ENCODE results near the gene PIKFYVE. TPM values are rescaled to one million over a fixed set of nuclear protein-coding genes. Genes with fewer than 3 reads are reported as not detected.
A peak's percentile ranks its signal among the peaks of the same experiment; 100 is the strongest.

The PIKFYVE gene
- total and polyA plus RNA-seq, 10 of the 15 experiments (the other 5 are each of a cell fraction or from before 2014, with no cell fraction given) = 5.2 to 41.7 (median 19.6) TPM

- peak overlapping the region; percentile 3; the same call in 1 of the 2 replicates for H3K9ac ChIP-seq (ENCODE audit: control insufficient read depth, insufficient read depth, low read length)
- SMC1A ChIA-PET (ENCODE audit: uncharacterized antibody, unreplicated experiment) = interaction anchor here (0.7 to 6.7 kb wide), 13 partner anchors 11 to 1081 kb away, joined by 3 to 37 read pairs (median 4); partner anchors contain the start of gene PIKFYVE
- peaks cover 6% of the 10 kb centered on the region for H3K79me2 ChIP-seq (ENCODE audit: control insufficient read depth, insufficient read depth, low read length)
- in situ Hi-C loops (cut with MboI) (loop anchor here (10.0 kb wide), 1 partner anchor 629 kb away; the partner anchor contains the start of gene METTL21A), intact Hi-C loops (cut with micrococcal nuclease; ENCODE audit: unreplicated experiment) (loop anchor here (1.0 kb wide), 1 partner anchor 79 kb away; no protein-coding TSS in a partner anchor)
- 0 out of 2 replicates have a peak overlapping the region, but pooled peaks have one; percentile 32 for H3K27ac ChIP-seq (ENCODE audit: control insufficient read depth, insufficient read depth)
- POLR2A ChIA-PET = interaction anchor here (0.5 to 5.1 kb wide), 7 partner anchors 12 to 66 kb away, joined by 3 to 49 read pairs (median 5); partner anchors contain the start of gene PIKFYVE
- no TSS peak for BruUV-seq (replicated peaks)
- peak overlapping the region; percentile 98 for H3K4me3 ChIP-seq
- H4K20me1 ChIP-seq (ENCODE audit: control insufficient read depth, insufficient read depth) = no peaks in the 10 kb centered on the region
- CTCF ChIA-PET = interaction anchor here (0.8 to 5.6 kb wide), 21 partner anchors 10 to 736 kb away, joined by 3 to 69 read pairs (median 3); partner anchors contain the start of gene PIKFYVE
- no peaks in the 10 kb centered on the region for H3K27me3 ChIP-seq (replicated peaks in 1 of 2; ENCODE audit: control insufficient read depth in 2 of 2, insufficient read depth in 2 of 2, low read length in 1 of 2)
- peak overlapping the region; percentile 67 for H3K4me2 ChIP-seq (ENCODE audit: control insufficient read depth, insufficient read depth)
- FAIRE-seq (no peak), ATAC-seq (peak; percentile 88), DNase-seq (ENCODE audit: low read depth, low spot score) (peak; percentile 41)
- RAD21 ChIA-PET (ENCODE audit: unreplicated experiment) = interaction anchor here (0.6 to 6.5 kb wide), 8 partner anchors 13 to 79 kb away, joined by 3 to 43 read pairs (median 6); partner anchors contain the start of gene PIKFYVE
- WGBS (ENCODE audit: insufficient coverage, insufficient replicate concordance, low lambda C conversion rate, missing lambda C conversion rate) = under 1% methylated on average over 29 of the region's 36 CpGs
- peaks cover 0 to 8% of the 10 kb centered on the region in 2 experiments; a peak in 2 of 4 replicates for H3K36me3 ChIP-seq (ENCODE audit: control insufficient read depth in 2 of 2, insufficient read depth in 2 of 2, low read length in 1 of 2)
- no peaks in the 10 kb centered on the region for H3K9me3 ChIP-seq (replicated peaks; ENCODE audit: control insufficient read depth, insufficient read depth, low read length)
- peak overlapping the region; percentile 90 for H2AFZ ChIP-seq (ENCODE audit: control insufficient read depth, low read depth, low read length)
- H3K4me1 ChIP-seq (ENCODE audit: control insufficient read depth, insufficient read depth, low read length) = no peaks in the 10 kb centered on the region; the same call in 1 of the 2 replicates
- TF ChIP-seq SMARCA5 (IDR thresholded peaks at IDR 0.05) (0 out of 2 replicates have a peak, but pooled peaks have one; percentile 19), PKNOX1 (IDR thresholded peaks at IDR 0.05) (no peak), E2F8 (IDR thresholded peaks at IDR 0.05; ENCODE audit: low read depth, partially characterized antibody) (no peak), BCL3 (IDR thresholded peaks at IDR 0.05; ENCODE audit: borderline replicate concordance, insufficient read depth, low read depth, low read length, poor library complexity, severe bottlenecking) (no peak), MTA2 (IDR thresholded peaks at IDR 0.05; ENCODE audit: low read depth) (0 out of 2 replicates have a peak, but pooled peaks have one; percentile 11), TBL1XR1 (IDR thresholded peaks at IDR 0.05; ENCODE audit: low read depth, low read length) (no peak), FOXM1 (IDR thresholded peaks at IDR 0.05; ENCODE audit: low read depth, low read length) (no peak), PAX5 (IDR thresholded peaks at IDR 0.05; ENCODE audit: borderline replicate concordance, low read depth, low read length) (no peak), POLR2AphosphoS2 (IDR thresholded peaks at IDR 0.05; ENCODE audit: low read depth, low read length) (no peak), TAF1 (IDR thresholded peaks at IDR 0.05; ENCODE audit: borderline replicate concordance, low read depth, low read length) (no peak), NR2F1 (conservative IDR thresholded peaks at IDR 0.05) (peak; percentile 74), ATF7 (IDR thresholded peaks at IDR 0.05; ENCODE audit: low read depth) (no peak), GATAD2B (conservative IDR thresholded peaks at IDR 0.05; ENCODE audit: low read depth) (0 out of 2 replicates have a peak, but pooled peaks have one; percentile 23), IKZF1 (conservative IDR thresholded peaks at IDR 0.05) (peak; percentile 34; the same call in 1 of the 2 replicates), RELA (IDR thresholded peaks at IDR 0.05; ENCODE audit: borderline replicate concordance, partially characterized antibody) (no peak), SIX5 (IDR thresholded peaks at IDR 0.05; ENCODE audit: low read depth, low read length, severe bottlenecking) (no peak)
These were observed 11.8 kb upstream of the PIKFYVE start for GRCh38 chr2:208254118-208254870.

All from GM12878 (cell line).